Eye (tissue), 1 donor: ENCODE results near the gene ABCB1.
"Not testable (repeated sequence)": the region's sequence is repeated elsewhere in the genome, so short reads cannot be mapped to it uniquely, and the experiment has no call there.

Experiments
- DNase-seq: peaks from one replicate; pipeline ENCODE4 v3.0.0-alpha.2; 2015

ABCB1 gene

GRCh38 chr7:87465534-87465880 lies 135.2 kb downstream of the ABCB1 start:
- DNase-seq, result not testable (repeated sequence)

- DNase-seq, result not testable (repeated sequence)
Measured at GRCh38 chr7:87464830-87465533, 135.7 kb downstream of the ABCB1 start.

GRCh38 chr7:87463982-87464381 lies 136.7 kb downstream of the ABCB1 start:
- DNase-seq, result no peak

GRCh38 chr7:87460444-87460843 lies 140.2 kb downstream of the ABCB1 start:
- DNase-seq, result not testable (repeated sequence)

GRCh38 chr7:87459941-87460340 lies 140.7 kb downstream of the ABCB1 start:
- no peak for DNase-seq

- no peak for DNase-seq
Measured at GRCh38 chr7:87458148-87458547, 142.5 kb downstream of the ABCB1 start.

- DNase-seq, result no peak
Measured at GRCh38 chr7:87456247-87456646, 144.4 kb downstream of the ABCB1 start.
